OCI-LY7 (cell line): ENCODE data around the gene CFAP20. TPM values are rescaled to one million over a fixed set of nuclear protein-coding genes. Genes with fewer than 3 reads are reported as not detected.

Source experiments
- BruUV-seq: library from RNA; stranded (reverse); fragments of 400-500 nt; replicated peaks from 2 replicates; lab custom pipeline; 2021; lab: Mats Ljungman, UMichigan
- CTCF ChIA-PET: fragments of 300-600 bp; sonication (Branson Sonifier 250); formaldehyde crosslinking; loops from one replicate; lab custom pipeline; 2022; ENCODE audit warnings: antibody characterized with exemption; ENCODE audit not compliant: unreplicated experiment; lab: Charles Lee
- POLR2A ChIA-PET: fragments of 300-600 bp; sonication (Branson Sonifier 250); formaldehyde crosslinking; loops from one replicate; lab custom pipeline; 2022; ENCODE audit warnings: antibody characterized with exemption; lab: Charles Lee
- DNase-seq: peaks from one replicate; pipeline ENCODE4 v3.0.0-alpha.2; 2015; ENCODE audit warnings: low spot score
- H2AFZ ChIP-seq: fragments of 200-600 bp; sonication (generic), shearing (Covaris generic); 2 replicates; pipeline ENCODE4 v1.6.1; 2014; ENCODE audit warnings: mild to moderate bottlenecking, antibody characterized with exemption, low read length, moderate library complexity
- H3K27ac ChIP-seq: fragments of 200-600 bp; sonication (generic); 2 replicates; pipeline ENCODE4 v1.5.1; 2014; ENCODE audit warnings: mixed run types, low read depth, mild to moderate bottlenecking, moderate library complexity, low read length, inconsistent platforms; ENCODE audit not compliant: poor library complexity, severe bottlenecking
- H3K36me3 ChIP-seq: fragments of 200-600 bp; sonication (generic); 2 replicates; pipeline ENCODE4 v1.6.1; 2014; ENCODE audit warnings: mild to moderate bottlenecking, antibody characterized with exemption, low read length, moderate library complexity, mixed read lengths; ENCODE audit not compliant: insufficient read depth
- H3K4me1 ChIP-seq: fragments of 200-600 bp; sonication (generic); 2 replicates; pipeline ENCODE4 v1.5.1; 2014; ENCODE audit warnings: mild to moderate bottlenecking, low read length; ENCODE audit not compliant: insufficient read depth, poor library complexity, severe bottlenecking
- H3K4me2 ChIP-seq: fragments of 200-600 bp; sonication (generic); 2 replicates; pipeline ENCODE4 v1.6.1; 2014; ENCODE audit warnings: mild to moderate bottlenecking, low read length
- H3K4me3 ChIP-seq: fragments of 200-600 bp; sonication (generic); 2 replicates; pipeline ENCODE4 v1.5.1; 2014; ENCODE audit warnings: mild to moderate bottlenecking, low read depth, low read length; ENCODE audit not compliant: poor library complexity, severe bottlenecking
- H3K79me2 ChIP-seq: fragments of 200-600 bp; sonication (generic); 2 replicates; pipeline ENCODE4 v1.6.1; 2016; ENCODE audit warnings: low read depth, mild to moderate bottlenecking, low read length, moderate library complexity, mixed read lengths; ENCODE audit not compliant: insufficient read depth
- H3K9me2 ChIP-seq: fragments of 200-600 bp; sonication (generic); 2 replicates; pipeline ENCODE4 v1.6.1; 2016; ENCODE audit warnings: mild to moderate bottlenecking, low read length, mixed read lengths; ENCODE audit not compliant: insufficient read depth
- H3K9me3 ChIP-seq: fragments of 200-600 bp; sonication (generic); 2 replicates; pipeline ENCODE4 v1.6.1; 2014; ENCODE audit warnings: mild to moderate bottlenecking, mixed run types, low read length, mixed read lengths
- H4K20me1 ChIP-seq: fragments of 200-600 bp; sonication (generic); 2 replicates; pipeline ENCODE4 v1.6.1; 2014; ENCODE audit warnings: mild to moderate bottlenecking, antibody characterized with exemption, low read length, moderate library complexity, mixed read lengths; ENCODE audit not compliant: insufficient read depth
- CTCF ChIP-seq: fragments of 200-600 bp; sonication (generic); conservative IDR thresholded peaks from 2 replicates; pipeline ENCODE4 v1.5.1; 2014; ENCODE audit warnings: mild to moderate bottlenecking, antibody characterized with exemption, low read length, moderate library complexity, mixed read lengths
- EZH2phosphoT487 ChIP-seq: fragments of 200-600 bp; sonication (generic); IDR thresholded peaks from 2 replicates; pipeline ENCODE4 v1.6.1; 2018; ENCODE audit warnings: low read depth, borderline replicate concordance, mild to moderate bottlenecking, mixed run types, antibody characterized with exemption, low read length, moderate library complexity, mixed read lengths
- intact Hi-C: fragments of 100-400 bp; cut with micrococcal nuclease; formaldehyde crosslinking; loops from one replicate; pipeline ENCODE4 v1.10.0; 2022; ENCODE audit not compliant: unreplicated experiment
- total RNA-seq, 2 experiments: library from RNA; depleted of rRNA in 1 of 2; stranded (reverse); fragments of >200 nt in 1 of 2; shearing (Covaris generic) in 1 of 2; gene quantifications; 2 replicates each; pipeline ENCODE4 v1.2.3, GENCODE V29; 2014 to 2022

CFAP20 gene
- total RNA-seq, 2 experiments from 2014 or later = 46.4 to 89.2 TPM

DNA sequence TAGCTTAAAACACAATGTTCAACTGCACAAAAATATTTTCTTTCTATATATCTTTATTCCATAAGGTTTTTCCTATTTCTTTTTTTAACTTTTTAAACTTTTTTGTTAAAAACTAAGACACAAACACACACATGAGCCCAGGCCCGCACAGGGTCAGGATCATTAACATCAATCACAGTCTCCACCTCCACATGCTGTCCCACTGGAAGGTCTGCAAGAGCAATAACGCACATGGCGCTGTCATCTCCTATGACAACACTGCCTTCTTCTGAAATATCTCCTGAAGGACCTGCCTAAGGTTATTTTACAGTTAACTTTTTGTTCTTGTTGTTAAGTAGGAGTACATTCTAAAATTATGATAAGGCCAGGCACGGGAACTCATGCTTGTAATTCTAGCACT, 4.1 kb downstream of the CFAP20 start:
- Histone ChIP-seq H3K9me2 (no peaks in the 10 kb centered on the region), H3K4me2 (no peak overlapping the region), H3K79me2 (peaks cover 80% of the 10 kb centered on the region), H3K9me3 (no peaks in the 10 kb centered on the region), H3K4me1 (peaks cover 45% of the 10 kb centered on the region), H3K36me3 (peaks cover 8% of the 10 kb centered on the region; the same call in 1 of the 2 replicates), H2AFZ (no peak overlapping the region), H3K27ac (no peak overlapping the region), H3K4me3 (no peak overlapping the region), H4K20me1 (peaks cover 57% of the 10 kb centered on the region)
- no peak for DNase-seq
- ChIA-PET POLR2A (no interaction called here), CTCF (interaction anchor here (1.0 kb wide), 1 partner anchor 102 kb away, joined by 3 read pairs; no protein-coding TSS in a partner anchor)
- TF ChIP-seq CTCF = no peak
- no peak for TF ChIP-seq EZH2phosphoT487
- BruUV-seq = no TSS peak
- intact Hi-C loops = loop anchor here (5.0 kb wide), 1 partner anchor 228 kb away; no protein-coding TSS in a partner anchor

GRCh38 chr16:58124601-58124915, 4.6 kb downstream of the CFAP20 start:
- Histone ChIP-seq H3K9me3 (no peaks in the 10 kb centered on the region), H4K20me1 (peaks cover 60% of the 10 kb centered on the region), H3K4me3 (no peak overlapping the region), H3K4me2 (no peak overlapping the region), H3K36me3 (peaks cover 8% of the 10 kb centered on the region; the same call in 1 of the 2 replicates), H3K4me1 (peaks cover 40% of the 10 kb centered on the region), H2AFZ (no peak overlapping the region), H3K27ac (no peak overlapping the region), H3K9me2 (no peaks in the 10 kb centered on the region), H3K79me2 (peaks cover 83% of the 10 kb centered on the region)
- no peak for TF ChIP-seq CTCF
- TF ChIP-seq EZH2phosphoT487 = no peak
- no peak for DNase-seq
- no TSS peak for BruUV-seq
- ChIA-PET CTCF (no interaction called here), POLR2A (no interaction called here)
- intact Hi-C loops = no loop called here

DNA sequence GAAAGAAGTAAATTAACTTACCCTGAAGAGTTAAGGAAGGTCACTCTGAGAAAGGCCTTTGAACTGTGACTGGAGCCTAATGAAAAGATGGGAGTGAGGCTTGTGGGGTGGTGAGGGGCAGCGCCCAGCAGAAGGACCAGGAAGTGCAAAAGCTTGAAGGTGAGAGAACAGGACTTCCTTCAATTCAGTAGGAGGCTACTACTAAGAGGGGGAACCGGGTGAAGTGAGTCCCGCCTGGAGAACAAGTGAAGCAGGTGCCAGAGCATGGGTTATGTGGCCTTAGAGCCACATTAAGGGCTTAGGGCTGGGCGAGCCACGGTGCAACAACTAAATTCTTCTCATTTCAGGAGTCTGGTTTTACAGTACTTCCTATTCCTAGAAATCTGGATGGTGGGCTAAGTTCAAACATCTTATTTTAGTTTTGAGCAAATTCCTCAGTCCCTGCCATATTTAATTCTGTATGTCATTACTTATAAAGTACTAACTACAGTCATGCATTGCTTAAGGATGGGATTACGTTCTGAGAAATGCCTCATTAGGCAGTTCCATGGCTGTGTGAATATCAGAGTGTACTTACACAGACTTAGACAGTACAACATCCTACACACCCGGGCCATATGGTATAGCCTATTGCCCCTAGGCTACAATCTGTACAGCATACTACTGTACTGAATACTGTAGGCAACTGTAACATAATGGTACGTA, 5.1 kb downstream of the CFAP20 start:
- Histone ChIP-seq H3K27ac (no peak overlapping the region), H3K9me2 (no peaks in the 10 kb centered on the region), H3K4me2 (no peak overlapping the region), H4K20me1 (peaks cover 60% of the 10 kb centered on the region), H3K4me1 (peaks cover 40% of the 10 kb centered on the region), H3K4me3 (no peak overlapping the region), H2AFZ (no peak overlapping the region), H3K79me2 (peaks cover 88% of the 10 kb centered on the region), H3K9me3 (no peaks in the 10 kb centered on the region), H3K36me3 (peaks cover 8% of the 10 kb centered on the region; the same call in 1 of the 2 replicates)
- no TSS peak for BruUV-seq
- ChIA-PET CTCF (no interaction called here), POLR2A (interaction anchor here (0.6 to 0.7 kb wide), 3 partner anchors 389 to 1990 kb away, joined by 4 read pairs; no protein-coding TSS in a partner anchor)
- no peak for DNase-seq
- intact Hi-C loops = no loop called here
- no peak for TF ChIP-seq CTCF
- no peak for TF ChIP-seq EZH2phosphoT487
